ENCODE results near the gene CHAF1A.

Gene CHAF1A

DNA sequence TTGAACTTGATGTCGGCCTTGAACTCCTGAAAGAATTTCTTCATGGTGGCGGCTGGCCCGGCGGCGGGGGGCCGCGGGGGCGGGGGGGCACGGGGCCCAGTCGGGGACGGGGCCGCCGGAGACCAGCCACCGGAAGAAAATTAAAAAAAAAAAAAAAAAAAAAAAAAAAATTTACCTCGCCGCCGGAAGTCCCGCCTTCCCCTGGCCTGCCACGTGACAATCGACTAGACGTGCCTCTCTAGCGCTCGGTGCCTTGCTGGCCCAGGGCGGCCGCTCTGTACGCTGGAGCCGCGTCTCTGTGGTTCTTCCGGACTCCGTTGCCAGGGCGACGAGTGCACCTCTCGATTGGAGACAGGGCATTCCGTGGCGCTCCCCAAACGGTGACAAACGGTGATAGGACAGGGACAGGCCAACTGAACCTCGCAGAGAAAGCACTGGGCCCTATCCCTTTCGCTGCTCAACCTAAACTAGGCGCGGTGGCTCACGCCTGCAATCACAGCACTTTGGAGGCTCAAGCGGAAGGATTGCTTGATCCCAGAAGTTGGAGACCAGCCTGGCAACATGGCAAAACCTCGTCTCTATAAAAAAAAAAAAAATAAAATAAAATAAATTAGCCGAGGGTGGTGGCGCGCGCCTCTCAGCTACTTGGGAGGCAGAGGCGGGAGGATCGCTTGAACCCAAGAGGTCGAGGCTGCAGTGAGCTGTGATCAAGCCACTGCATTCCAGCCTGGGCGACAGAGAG lies 55.4 kb downstream of the CHAF1A start, which contains the start of gene UBXN6:
Gene UBXN6 (minus strand): TSS at position 141 of the 742 bp plus-strand sequence. CDS start 97 bp downstream, at position 44.
- DNase-seq: peak; percentile 99

- DNase-seq: no peak
Observed at GRCh38 chr19:4464815-4465581, 62.6 kb downstream of the CHAF1A start.

DNA sequence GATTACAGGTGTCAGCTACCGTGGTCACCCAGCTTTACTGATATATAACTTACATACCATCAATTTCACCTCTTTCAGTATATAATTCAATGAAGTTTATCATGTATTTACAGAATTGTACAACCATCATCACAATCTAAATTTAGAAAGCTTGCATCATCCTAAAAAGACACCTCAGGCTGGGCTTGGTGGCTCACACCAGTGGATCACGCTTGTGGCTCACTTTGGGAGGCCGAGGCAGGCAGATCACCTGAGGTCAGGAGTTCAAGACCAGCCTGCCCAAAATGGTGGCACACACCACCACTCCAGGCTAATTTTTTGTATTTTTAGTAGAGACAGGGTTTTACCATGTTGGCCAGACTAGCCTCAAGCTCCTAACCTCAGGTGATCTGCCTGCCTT lies 65.4 kb downstream of the CHAF1A start:
- DNase-seq: no peak

DNA sequence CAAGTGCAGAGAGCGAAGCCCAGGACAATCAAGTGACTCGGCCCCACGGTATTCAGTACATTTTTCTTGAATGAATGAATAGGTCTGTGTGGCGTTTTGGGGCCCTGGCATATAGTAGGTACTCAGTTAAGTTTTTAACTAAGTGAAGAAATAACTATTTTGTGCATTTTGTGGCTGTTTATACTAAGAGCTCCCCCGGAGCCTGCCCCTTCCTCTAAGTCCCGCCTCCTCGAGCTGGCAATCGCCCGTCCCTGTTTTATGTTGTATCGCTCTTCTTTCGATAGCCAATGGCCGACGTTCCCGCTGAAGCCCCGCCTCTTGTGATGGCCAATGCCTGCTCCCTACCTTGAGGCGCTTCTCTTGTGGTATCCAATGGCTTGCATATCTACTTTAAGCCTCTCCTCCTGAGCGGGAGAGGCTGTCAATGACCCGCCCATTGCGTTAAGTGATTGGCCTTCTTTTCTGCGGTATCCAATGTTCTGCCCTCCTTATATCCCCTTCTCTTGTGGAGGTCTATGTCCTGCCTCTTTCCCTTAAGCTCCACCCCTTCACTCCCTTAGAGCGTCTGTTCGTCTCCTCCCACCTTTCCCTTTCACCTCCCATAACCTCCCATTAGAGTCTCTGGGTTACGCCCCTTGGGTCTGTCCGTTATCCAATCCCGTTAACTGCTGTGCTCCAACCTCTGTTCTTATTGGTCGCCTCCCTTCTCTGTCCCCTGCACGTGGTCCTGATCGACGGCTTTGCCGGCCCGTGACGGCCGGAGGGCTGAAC lies 69.1 kb downstream of the CHAF1A start:
- peak; percentile 100 for DNase-seq

DNA sequence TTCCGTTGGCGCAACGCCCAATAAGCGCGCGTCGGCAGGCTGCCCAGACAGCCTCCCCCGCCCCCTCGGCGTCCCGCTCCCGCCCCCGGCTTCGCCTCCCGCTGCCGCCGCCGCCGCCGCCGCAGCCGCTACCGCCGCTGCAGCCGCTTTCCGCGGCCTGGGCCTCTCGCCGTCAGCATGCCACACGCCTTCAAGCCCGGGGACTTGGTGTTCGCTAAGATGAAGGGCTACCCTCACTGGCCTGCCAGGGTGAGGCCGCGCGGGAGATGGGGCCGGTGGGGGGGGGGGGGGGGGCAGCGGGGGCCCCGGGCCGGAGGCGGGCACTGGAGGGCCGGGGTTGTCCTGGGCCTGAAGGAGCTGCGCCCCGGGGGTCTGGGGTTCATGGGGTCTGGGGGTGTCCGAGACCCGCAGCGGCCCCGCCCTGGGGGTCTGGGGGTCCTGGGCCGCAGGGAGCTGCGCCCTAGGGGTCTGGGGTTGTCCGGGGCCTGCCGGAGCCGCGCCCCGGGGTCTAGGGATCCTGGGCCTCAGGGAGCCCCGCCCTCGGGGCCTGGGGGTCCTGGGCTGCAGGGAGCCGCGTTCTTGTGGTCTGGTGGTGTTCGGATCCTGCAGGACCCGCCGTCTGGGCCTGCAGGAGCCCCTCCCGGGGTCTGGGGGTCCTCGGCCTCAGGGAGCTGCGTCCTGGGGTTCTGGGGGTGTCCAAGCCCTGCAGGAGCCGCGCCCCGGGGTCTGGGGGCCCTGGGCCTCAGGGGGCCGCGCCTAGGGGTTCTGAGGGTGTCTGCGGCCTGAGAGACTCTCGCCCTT lies 69.9 kb downstream of the CHAF1A start, which contains the start of gene HDGFL2:
Gene HDGFL2 (plus strand): TSS at position 124 of the 801 bp plus-strand sequence. CDS start 54 bp downstream, at position 178.
- no peak for DNase-seq

- no peak for DNase-seq
Observed at GRCh38 chr19:4473011-4473762, 70.7 kb downstream of the CHAF1A start.

- no peak for DNase-seq
Observed at GRCh38 chr19:4473763-4474513, 71.5 kb downstream of the CHAF1A start.

DNA sequence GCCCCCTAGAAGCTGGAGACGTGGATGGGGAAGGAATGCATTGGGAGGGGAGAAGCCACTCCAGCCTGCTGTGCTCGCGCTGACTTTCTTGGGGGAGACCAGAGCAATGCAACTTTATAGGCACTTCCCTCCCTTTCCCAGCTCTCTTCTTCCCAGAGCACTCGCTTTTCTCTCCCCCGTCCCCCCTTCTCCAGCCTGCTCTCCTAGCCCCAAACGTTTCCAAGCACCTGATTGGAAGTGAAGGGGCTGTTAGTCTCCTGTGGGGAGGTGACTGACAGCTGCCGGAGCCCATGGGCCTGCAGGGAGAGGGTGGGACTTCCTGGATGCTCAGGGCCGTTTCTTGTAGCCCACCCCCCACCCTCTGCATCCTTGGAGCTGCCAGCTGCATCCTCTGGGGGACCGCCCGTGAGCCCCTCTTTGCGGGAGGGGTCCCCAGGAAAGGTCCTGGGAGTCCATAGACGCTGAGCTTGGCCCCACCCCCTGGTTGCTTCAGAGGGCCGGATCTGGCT lies 72.1 kb downstream of the CHAF1A start:
- peak; percentile 46 for DNase-seq

DNA sequence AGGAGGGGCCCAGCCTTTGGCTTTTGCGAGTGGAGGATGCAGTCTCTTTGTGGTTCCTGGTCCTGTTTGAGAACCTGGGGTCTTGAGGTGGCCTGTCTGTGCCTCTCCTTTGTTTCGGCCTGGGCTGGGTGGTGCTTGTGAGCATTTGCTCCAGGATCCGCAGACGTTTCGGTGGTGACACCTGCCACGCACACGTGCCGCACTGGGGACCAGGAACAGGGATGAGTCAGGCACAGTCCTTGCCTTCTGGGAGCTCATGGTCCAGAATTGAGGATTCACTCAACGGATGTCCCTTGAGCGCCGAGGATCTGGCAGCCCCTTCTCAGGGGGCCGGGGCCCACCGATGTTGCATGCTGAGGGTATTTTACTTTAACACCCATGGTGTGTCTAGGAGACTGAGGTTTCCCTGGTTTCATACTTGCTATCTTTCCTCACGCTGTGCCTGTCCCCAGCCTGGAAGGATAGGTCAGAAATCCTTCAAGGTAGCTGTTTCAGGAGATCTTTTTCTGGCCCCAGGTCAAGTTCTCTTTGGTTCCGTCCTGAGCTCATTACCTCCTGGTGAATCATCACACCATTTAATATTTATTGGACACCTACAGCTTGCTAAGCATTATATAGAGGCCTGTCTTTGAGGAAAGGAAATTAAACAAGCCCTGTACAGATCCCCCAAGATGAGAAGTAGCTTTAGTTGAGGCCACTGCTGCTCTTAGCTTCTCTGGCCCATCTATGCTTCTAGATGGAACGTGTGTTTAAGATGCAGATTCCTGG lies 74.8 kb downstream of the CHAF1A start:
- DNase-seq: no peak

DNA sequence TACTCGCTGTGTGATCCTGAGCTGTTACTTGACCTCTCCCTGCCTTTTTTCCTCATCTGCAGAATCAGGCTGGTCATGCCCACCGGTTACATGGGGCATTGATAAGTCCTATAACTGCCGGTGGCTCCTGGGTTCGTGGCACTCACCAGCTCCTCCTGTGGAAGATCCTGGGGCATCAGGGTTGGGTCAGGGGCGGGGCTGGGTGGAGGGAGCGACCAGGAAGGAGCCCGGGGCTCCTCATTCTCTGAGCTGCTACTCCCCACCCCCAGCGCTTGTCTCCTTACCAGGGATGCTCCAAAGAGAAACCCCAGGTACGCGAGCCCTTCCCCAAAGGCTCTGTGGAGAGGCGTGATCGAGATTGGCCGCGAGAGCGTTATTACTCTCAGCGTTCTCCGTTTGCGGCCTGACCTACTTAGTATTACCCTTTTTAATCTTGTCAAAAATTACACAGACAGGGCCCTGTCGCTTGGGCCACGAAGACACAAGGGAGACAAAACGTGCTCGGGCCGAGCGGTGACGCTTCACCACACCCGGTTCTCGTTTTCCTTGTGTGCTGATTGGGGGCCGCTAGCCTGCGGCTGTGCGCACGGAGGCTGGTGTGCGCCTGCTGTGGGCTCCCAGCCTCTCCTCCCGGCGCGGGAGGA lies 80.4 kb downstream of the CHAF1A start:
- DNase-seq: no peak

GRCh38 chr19:4483385-4483784 lies 80.9 kb downstream of the CHAF1A start:
- no peak for DNase-seq

DNA sequence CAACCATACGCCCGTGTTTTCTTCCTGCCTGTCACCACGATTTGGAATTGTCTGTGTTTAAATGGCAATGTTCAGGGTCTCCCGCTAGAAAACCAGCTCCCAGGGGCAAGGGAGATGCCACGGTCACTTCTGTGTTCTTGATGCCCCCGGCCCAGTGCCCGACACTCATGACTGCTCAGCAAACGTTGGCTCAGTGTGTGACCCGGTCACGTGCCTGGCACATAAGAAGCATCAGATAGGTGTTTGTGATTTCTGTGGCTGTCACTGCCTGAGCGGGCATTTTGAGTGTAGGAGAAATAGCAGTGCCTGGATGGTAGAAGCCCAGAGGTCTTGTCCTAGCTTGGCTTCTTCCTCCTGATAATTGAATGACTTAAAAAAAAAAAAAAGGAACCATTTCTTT lies 85.1 kb downstream of the CHAF1A start:
- DNase-seq: no peak

DNA sequence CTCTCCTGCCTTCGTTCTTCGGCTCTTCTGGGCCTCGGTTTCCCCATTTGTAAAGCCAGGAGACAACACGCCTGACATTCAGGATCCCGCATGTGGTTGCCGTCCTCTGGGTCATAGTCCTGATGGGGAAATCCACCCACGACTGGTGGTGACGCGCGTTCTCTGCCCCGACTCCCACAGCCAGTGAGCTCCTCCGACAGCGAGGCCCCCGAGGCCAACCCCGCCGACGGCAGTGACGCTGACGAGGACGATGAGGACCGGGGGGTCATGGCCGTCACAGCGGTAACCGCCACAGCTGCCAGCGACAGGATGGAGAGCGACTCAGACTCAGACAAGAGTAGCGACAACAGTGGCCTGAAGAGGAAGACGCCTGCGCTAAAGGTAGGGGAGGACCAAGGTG lies 86.1 kb downstream of the CHAF1A start:
- no peak for DNase-seq

DNA sequence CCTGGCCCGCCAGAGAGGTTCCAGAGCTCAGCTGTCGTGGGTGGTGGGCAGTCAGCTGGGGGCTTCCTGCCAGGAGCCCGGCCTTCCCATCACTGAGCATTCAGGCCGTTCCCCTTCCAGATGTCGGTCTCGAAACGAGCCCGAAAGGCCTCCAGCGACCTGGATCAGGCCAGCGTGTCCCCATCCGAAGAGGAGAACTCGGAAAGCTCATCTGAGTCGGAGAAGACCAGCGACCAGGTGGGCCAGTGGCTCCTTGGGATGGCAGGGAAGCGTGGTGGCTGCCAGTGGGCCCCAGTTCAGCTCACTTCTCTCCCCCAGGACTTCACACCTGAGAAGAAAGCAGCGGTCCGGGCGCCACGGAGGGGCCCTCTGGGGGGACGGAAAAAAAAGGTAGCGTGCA lies 89.0 kb downstream of the CHAF1A start:
- DNase-seq: no peak

DNA sequence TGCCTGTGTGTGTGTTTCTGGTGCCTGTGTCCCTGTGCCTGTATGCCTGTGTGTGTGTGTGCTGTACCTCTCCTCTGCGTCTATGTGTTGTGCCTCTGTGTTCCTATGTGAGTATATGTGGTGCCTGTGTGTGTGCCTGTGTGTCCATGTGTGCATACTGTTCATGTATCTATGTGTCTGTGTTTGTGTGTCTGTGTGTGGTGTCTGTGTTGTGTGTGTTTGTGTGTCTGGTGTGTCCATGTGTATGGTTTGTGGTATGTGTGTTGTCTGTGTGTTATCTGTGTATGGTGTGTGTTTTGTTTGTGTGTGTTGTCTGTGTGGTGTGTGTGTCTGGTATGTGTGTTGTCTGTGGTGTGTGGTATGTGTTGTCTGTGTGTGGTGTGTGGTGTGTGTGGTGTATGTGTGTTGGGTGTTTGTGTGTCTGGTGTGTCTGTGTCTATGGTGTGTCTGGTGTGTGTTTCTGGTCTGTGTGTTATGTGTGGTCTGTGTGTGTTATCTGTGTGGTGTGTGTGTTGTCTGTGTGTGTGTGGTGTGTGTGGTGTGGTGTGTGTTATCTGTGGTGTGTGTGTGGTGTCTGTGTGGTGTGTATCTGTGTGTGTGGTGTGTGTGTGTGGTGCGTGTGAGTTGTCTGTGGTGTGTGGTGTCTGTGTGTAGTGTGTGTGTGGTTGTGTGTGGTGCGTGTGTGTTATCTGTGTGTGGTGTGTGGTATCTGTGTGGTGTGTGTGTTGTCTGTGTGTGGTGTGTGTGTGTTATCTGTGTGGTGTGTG lies 90.1 kb downstream of the CHAF1A start:
- no peak for DNase-seq

Measured in activated CD4-positive, alpha-beta T cell treated with anti-CD3 and anti-CD28 coated beads, Interleukin-10, Interleukin-2, amounts not matched to agents 100 ng/mL and 50 ng/mL, durations not matched to agents 16 hours and 8 hours (primary cell).